ENCODE data around the gene TRAPPC3.

- TF ChIP-seq CTCF (IDR thresholded peaks at IDR 0.05; ENCODE audit: low read depth, low read length, poor library complexity, severe bottlenecking) (no peak), EZH2phosphoT487 (IDR thresholded peaks at IDR 0.05; ENCODE audit: borderline replicate concordance, low read length) (no peak)
These were observed 29.4 kb upstream of the TRAPPC3 start for GRCh38 chr1:36178471-36179219.
